ENCODE measurements around the gene GRIN3B.

GRIN3B gene

DNA sequence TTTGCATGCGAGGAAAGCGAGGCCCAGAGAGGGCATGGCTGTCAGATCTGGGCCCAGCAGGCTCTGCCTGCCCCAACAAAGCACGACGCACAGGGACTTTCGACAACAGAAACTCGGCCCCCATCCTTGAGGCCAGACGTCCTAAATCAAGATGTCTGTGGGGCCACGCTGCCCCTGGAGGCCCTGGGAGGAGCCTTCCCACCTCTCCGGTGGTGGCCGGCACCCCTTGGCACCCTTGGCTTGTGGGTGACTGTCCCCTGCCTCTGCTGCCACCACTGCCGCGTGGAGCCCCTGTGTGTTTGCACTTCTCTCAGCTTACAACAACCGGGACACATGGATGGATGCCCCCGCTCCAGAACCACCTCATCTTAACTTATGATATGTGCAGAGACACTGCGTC, 11.7 kb upstream of the GRIN3B start:
- no peak for TF ChIP-seq MZF1 (tag by site-specific recombination; IDR thresholded peaks at IDR 0.05; ENCODE audit: borderline replicate concordance)
- TF ChIP-seq, protein P1, sequence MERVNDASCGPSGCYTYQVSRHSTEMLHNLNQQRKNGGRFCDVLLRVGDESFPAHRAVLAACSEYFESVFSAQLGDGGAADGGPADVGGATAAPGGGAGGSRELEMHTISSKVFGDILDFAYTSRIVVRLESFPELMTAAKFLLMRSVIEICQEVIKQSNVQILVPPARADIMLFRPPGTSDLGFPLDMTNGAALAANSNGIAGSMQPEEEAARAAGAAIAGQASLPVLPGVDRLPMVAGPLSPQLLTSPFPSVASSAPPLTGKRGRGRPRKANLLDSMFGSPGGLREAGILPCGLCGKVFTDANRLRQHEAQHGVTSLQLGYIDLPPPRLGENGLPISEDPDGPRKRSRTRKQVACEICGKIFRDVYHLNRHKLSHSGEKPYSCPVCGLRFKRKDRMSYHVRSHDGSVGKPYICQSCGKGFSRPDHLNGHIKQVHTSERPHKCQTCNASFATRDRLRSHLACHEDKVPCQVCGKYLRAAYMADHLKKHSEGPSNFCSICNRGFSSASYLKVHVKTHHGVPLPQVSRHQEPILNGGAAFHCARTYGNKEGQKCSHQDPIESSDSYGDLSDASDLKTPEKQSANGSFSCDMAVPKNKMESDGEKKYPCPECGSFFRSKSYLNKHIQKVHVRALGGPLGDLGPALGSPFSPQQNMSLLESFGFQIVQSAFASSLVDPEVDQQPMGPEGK (tag by site-specific recombination; IDR thresholded peaks at IDR 0.05) = no peak
- H3K4me3 ChIP-seq (ENCODE audit: low read depth, low read length) = no peak overlapping the region
- no peak overlapping the region for H3K27ac ChIP-seq (ENCODE audit: extremely low read depth, low read depth, low read length)
- ChIA-PET POLR2A (interaction anchor here (0.6 to 1.2 kb wide), 4 partner anchors 94 to 499 kb away, joined by 3 to 7 read pairs (median 6); no protein-coding TSS in a partner anchor), CTCF (interaction anchor here (0.6 to 1.3 kb wide), 4 partner anchors 50 to 376 kb away, joined by 3 to 6 read pairs (median 3); no protein-coding TSS in a partner anchor)
- peaks cover 2% of the 10 kb centered on the region; the same call in 1 of the 2 replicates for H3K4me1 ChIP-seq (ENCODE audit: control insufficient read depth, insufficient read depth, low read length)
- peaks cover 9 to 70% of the 10 kb centered on the region in 2 experiments; a peak in 2 of 3 replicates for H3K36me3 ChIP-seq (ENCODE audit: control insufficient read depth in 2 of 2, insufficient read depth in 1 of 2, low read length in 2 of 2)
- no peaks in the 10 kb centered on the region for H3K9me3 ChIP-seq (ENCODE audit: control insufficient read depth, insufficient read depth, low read depth, low read length)

DNA sequence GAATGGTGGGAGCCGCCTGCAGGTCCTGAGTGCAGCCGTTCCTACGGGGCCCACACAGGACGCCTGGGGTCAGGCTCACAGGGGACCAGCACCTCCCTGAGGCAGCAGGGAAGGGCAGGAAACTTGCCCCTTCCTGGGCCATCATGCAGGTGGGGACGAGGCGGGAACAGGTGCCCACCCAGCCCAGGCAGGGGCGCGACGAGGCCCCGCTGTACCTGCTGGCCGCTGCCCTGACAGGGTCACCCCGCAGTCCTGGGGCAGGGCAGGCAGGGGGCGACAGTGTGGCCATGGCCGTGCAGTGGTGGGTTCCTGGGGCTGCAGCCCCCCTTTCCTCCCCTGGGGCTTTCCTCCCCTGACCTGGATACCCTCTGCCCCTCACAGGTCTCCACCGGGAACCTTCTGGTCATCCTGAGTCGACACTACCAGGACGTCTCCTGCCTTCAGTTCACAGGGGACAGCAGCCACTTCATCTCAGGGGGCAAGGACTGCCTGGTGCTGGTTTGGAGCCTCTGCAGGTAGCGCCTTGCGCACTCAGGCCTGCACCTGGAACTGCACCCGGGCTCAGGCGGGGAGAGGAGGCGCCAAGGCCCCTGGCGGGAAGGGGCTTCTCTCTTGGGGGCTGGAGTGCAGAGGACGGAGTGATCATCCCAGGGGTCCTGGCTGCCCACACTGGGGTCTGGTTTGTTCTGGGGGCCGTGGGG, 10.7 kb upstream of the GRIN3B start:
- CTCF ChIA-PET = interaction anchor here (0.6 to 1.3 kb wide), 3 partner anchors 51 to 183 kb away, joined by 3 to 6 read pairs (median 3); no protein-coding TSS in a partner anchor
- POLR2A ChIA-PET = interaction anchor here (1.2 kb wide), 1 partner anchor 93 kb away, joined by 7 read pairs; no protein-coding TSS in a partner anchor
- TF ChIP-seq, protein P2, sequence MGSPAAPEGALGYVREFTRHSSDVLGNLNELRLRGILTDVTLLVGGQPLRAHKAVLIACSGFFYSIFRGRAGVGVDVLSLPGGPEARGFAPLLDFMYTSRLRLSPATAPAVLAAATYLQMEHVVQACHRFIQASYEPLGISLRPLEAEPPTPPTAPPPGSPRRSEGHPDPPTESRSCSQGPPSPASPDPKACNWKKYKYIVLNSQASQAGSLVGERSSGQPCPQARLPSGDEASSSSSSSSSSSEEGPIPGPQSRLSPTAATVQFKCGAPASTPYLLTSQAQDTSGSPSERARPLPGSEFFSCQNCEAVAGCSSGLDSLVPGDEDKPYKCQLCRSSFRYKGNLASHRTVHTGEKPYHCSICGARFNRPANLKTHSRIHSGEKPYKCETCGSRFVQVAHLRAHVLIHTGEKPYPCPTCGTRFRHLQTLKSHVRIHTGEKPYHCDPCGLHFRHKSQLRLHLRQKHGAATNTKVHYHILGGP (tag by site-specific recombination; IDR thresholded peaks at IDR 0.05) = no peak
- TF ChIP-seq ZNF239 (tag by site-specific recombination; IDR thresholded peaks at IDR 0.05) (no peak), BCL11B (tag by site-specific recombination; IDR thresholded peaks at IDR 0.05; ENCODE audit: low read depth) (no peak; the same call in 1 of the 2 replicates), SCRT2 (tag by site-specific recombination; IDR thresholded peaks at IDR 0.05) (peak; percentile 31; the same call in 1 of the 2 replicates), HOXA7 (CRISPR knock-in tag; IDR thresholded peaks at IDR 0.05; ENCODE audit: borderline replicate concordance) (no peak), ZFP69B (tag by site-specific recombination; IDR thresholded peaks at IDR 0.05) (peak; percentile 82), ZNF354C (tag by site-specific recombination; IDR thresholded peaks at IDR 0.05; ENCODE audit: borderline replicate concordance, low read depth) (no peak)
- TF ChIP-seq, protein P3, sequence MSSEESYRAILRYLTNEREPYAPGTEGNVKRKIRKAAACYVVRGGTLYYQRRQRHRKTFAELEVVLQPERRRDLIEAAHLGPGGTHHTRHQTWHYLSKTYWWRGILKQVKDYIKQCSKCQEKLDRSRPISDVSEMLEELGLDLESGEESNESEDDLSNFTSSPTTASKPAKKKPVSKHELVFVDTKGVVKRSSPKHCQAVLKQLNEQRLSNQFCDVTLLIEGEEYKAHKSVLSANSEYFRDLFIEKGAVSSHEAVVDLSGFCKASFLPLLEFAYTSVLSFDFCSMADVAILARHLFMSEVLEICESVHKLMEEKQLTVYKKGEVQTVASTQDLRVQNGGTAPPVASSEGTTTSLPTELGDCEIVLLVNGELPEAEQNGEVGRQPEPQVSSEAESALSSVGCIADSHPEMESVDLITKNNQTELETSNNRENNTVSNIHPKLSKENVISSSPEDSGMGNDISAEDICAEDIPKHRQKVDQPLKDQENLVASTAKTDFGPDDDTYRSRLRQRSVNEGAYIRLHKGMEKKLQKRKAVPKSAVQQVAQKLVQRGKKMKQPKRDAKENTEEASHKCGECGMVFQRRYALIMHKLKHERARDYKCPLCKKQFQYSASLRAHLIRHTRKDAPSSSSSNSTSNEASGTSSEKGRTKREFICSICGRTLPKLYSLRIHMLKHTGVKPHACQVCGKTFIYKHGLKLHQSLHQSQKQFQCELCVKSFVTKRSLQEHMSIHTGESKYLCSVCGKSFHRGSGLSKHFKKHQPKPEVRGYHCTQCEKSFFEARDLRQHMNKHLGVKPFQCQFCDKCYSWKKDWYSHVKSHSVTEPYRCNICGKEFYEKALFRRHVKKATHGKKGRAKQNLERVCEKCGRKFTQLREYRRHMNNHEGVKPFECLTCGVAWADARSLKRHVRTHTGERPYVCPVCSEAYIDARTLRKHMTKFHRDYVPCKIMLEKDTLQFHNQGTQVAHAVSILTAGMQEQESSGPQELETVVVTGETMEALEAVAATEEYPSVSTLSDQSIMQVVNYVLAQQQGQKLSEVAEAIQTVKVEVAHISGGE (tag by site-specific recombination; conservative IDR thresholded peaks at IDR 0.05; ENCODE audit: low read depth) = no peak
- TF ChIP-seq, protein P4, sequence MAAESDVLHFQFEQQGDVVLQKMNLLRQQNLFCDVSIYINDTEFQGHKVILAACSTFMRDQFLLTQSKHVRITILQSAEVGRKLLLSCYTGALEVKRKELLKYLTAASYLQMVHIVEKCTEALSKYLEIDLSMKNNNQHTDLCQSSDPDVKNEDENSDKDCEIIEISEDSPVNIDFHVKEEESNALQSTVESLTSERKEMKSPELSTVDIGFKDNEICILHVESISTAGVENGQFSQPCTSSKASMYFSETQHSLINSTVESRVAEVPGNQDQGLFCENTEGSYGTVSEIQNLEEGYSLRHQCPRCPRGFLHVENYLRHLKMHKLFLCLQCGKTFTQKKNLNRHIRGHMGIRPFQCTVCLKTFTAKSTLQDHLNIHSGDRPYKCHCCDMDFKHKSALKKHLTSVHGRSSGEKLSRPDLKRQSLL (tag by site-specific recombination; IDR thresholded peaks at IDR 0.05) = no peak
- TF ChIP-seq, protein P1 (tag by site-specific recombination; IDR thresholded peaks at IDR 0.05) = peak; percentile 35; the same call in 1 of the 2 replicates
- TF ChIP-seq, protein P5, sequence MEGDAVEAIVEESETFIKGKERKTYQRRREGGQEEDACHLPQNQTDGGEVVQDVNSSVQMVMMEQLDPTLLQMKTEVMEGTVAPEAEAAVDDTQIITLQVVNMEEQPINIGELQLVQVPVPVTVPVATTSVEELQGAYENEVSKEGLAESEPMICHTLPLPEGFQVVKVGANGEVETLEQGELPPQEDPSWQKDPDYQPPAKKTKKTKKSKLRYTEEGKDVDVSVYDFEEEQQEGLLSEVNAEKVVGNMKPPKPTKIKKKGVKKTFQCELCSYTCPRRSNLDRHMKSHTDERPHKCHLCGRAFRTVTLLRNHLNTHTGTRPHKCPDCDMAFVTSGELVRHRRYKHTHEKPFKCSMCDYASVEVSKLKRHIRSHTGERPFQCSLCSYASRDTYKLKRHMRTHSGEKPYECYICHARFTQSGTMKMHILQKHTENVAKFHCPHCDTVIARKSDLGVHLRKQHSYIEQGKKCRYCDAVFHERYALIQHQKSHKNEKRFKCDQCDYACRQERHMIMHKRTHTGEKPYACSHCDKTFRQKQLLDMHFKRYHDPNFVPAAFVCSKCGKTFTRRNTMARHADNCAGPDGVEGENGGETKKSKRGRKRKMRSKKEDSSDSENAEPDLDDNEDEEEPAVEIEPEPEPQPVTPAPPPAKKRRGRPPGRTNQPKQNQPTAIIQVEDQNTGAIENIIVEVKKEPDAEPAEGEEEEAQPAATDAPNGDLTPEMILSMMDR (tag by site-specific recombination; IDR thresholded peaks at IDR 0.05) = peak; percentile 56; the same call in 1 of the 2 replicates
- TF ChIP-seq, protein P6, sequence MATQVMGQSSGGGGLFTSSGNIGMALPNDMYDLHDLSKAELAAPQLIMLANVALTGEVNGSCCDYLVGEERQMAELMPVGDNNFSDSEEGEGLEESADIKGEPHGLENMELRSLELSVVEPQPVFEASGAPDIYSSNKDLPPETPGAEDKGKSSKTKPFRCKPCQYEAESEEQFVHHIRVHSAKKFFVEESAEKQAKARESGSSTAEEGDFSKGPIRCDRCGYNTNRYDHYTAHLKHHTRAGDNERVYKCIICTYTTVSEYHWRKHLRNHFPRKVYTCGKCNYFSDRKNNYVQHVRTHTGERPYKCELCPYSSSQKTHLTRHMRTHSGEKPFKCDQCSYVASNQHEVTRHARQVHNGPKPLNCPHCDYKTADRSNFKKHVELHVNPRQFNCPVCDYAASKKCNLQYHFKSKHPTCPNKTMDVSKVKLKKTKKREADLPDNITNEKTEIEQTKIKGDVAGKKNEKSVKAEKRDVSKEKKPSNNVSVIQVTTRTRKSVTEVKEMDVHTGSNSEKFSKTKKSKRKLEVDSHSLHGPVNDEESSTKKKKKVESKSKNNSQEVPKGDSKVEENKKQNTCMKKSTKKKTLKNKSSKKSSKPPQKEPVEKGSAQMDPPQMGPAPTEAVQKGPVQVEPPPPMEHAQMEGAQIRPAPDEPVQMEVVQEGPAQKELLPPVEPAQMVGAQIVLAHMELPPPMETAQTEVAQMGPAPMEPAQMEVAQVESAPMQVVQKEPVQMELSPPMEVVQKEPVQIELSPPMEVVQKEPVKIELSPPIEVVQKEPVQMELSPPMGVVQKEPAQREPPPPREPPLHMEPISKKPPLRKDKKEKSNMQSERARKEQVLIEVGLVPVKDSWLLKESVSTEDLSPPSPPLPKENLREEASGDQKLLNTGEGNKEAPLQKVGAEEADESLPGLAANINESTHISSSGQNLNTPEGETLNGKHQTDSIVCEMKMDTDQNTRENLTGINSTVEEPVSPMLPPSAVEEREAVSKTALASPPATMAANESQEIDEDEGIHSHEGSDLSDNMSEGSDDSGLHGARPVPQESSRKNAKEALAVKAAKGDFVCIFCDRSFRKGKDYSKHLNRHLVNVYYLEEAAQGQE (tag by site-specific recombination; IDR thresholded peaks at IDR 0.05) = no peak

More for the DNA sequence above, 10.7 kb upstream of the GRIN3B start:
- no peak overlapping the region for H3K27ac ChIP-seq (ENCODE audit: extremely low read depth, low read depth, low read length)
- no peaks in the 10 kb centered on the region; the same call in 1 of the 2 replicates for H3K4me1 ChIP-seq (ENCODE audit: control insufficient read depth, insufficient read depth, low read length)
- peaks cover 9 to 79% of the 10 kb centered on the region in 2 experiments; a peak in 2 of 3 replicates for H3K36me3 ChIP-seq (ENCODE audit: control insufficient read depth in 2 of 2, insufficient read depth in 1 of 2, low read length in 2 of 2)
- H3K9me3 ChIP-seq (ENCODE audit: control insufficient read depth, insufficient read depth, low read depth, low read length) = no peaks in the 10 kb centered on the region
- H3K4me3 ChIP-seq (ENCODE audit: low read depth, low read length) = no peak overlapping the region
